NCI-H2029 (cell line): ENCODE measurements around the gene PLEKHA5.
"Not testable (repeated sequence)": the region's sequence is repeated elsewhere in the genome, so short reads cannot be mapped to it uniquely, and the experiment has no call there.

Experiments used
- DNase-seq: peaks from one replicate; lab custom pipeline; 2025; lab: John Stamatoyannopoulos, UW

The PLEKHA5 gene, protein sequence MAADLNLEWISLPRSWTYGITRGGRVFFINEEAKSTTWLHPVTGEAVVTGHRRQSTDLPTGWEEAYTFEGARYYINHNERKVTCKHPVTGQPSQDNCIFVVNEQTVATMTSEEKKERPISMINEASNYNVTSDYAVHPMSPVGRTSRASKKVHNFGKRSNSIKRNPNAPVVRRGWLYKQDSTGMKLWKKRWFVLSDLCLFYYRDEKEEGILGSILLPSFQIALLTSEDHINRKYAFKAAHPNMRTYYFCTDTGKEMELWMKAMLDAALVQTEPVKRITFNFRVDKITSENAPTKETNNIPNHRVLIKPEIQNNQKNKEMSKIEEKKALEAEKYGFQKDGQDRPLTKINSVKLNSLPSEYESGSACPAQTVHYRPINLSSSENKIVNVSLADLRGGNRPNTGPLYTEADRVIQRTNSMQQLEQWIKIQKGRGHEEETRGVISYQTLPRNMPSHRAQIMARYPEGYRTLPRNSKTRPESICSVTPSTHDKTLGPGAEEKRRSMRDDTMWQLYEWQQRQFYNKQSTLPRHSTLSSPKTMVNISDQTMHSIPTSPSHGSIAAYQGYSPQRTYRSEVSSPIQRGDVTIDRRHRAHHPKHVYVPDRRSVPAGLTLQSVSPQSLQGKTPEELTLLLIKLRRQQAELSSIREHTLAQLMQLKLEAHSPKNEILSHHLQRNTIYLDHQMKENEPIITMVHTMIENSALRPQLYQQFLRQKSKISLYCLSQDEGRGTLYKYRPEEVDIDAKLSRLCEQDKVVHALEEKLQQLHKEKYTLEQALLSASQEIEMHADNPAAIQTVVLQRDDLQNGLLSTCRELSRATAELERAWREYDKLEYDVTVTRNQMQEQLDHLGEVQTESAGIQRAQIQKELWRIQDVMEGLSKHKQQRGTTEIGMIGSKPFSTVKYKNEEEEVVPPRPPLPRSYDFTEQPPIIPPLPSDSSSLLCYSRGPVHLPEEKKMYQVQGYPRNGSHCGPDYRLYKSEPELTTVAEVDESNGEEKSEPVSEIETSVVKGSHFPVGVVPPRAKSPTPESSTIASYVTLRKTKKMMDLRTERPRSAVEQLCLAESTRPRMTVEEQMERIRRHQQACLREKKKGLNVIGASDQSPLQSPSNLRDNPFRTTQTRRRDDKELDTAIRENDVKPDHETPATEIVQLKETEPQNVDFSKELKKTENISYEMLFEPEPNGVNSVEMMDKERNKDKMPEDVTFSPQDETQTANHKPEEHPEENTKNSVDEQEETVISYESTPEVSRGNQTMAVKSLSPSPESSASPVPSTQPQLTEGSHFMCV

DNA sequence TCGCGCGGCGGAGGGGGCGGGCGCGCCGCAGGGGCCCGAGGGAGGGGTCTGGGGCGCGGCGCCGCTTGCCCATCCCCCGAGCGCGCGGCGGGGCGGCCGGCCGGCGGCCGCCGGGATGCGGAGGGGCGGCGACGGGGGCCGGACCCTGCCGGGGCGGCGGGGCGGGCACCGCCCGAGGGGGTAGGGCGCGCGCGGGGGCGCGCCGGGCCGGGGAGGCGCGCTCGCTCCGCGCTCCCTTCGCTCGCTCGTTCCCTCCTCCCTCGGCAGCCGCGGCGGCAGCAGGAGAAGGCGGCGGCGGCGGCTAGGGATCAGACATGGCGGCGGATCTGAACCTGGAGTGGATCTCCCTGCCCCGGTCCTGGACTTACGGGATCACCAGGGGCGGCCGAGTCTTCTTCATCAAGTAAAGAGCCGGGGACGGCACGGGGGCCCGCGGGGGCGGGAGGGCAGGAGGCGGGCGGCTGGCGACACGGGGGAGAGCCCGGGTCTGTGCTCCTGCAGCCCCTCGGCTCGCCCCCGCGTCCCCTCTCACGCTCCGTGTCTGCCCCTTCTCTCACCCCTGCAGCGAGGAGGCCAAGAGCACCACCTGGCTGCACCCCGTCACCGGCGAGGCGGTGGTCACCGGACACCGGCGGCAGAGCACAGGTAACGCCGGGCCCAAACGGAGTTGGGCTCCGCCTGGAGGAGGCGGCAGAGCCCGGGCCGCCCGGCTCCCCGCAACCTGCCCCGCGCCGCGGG lies at the start of gene PLEKHA5:
TSS of gene PLEKHA5 (plus strand) at position 248 of the 738 bp plus-strand sequence. CDS start at position 315, 67 bp downstream.
- DNase-seq: peak; percentile 54

DNA sequence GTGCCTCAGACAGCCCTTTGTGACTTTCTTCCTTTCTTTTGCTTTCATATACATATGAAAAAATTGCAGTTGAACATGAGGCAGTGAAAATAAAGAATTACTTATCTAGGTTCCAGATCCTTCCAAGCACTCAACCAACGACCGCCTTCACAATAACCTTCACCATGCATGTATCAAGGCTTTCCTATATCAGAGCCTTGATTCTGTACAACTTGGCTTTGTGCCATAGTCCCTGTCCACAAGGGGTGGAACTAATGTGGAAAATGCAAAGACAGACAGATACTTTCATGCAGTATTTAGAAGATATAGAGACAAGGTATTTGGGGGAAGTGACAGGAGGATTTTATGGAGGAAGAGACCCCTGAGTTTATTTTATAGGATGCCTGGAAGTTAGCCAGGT lies 48.6 kb upstream of the PLEKHA5 start:
- DNase-seq: no peak

DNA sequence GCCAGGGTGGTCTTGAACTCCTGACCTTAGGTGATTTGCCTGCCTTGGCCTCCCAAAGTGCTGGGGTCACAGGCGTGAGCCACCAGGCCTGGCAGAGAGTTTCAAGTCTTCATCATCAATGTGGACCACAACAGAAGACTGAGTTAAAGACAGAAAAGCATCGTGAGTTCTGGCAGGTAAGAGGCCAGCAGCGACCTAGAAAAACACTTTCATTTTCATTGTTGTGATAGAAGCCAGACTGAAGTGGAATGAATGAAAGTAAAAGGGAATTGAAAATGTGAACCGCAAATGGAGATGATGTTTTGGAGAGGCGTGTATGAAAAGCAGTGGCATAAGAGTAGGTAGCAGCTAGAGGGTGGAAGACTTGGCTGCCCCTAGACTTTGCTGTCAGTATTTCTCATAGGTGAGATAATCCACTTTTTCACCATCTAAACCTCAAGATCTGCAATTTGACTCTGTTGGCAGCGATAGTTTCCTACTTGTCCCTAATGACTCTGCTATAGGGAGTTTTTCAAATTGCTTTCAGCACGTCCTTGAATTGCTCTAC lies 47.1 kb upstream of the PLEKHA5 start:
- DNase-seq: no peak

DNA sequence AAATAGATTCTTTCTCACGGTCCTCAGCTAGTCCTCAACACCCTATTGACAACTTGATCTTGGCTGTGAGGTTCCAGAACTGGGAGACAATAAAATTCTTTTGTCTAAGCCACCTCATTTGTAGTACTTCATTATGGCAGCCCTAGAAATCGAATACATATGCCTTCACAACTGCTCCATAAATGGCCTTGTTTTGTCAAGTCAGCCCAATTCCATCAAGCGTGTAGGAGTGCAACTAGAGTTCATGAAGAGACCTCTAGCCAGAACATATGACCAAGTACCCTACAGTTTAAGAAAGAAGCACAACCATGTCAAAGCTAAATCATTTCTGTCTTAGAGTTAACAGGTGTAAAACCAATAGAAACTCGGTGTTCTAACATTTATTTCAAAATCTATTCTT lies 45.0 kb upstream of the PLEKHA5 start:
- DNase-seq: no peak

DNA sequence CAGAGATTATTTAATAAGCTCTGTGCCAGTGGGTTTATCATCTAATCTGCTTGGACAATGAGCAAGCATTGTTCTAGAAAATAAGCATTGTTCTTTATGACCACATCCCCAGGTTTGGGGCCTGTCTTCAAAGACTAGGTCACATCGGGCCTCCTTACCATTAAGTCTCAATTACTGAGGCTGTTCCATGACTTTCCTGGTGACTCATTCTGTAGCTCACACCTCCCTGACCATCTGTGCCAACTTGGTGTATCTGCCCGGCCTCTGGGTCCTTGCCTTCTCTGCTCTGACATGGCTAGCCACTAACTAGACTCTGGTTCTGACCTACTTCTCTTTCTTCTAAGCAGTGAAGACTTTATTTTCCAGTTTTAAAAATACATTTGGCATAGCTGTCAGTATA lies 44.4 kb upstream of the PLEKHA5 start:
- no peak for DNase-seq

DNA sequence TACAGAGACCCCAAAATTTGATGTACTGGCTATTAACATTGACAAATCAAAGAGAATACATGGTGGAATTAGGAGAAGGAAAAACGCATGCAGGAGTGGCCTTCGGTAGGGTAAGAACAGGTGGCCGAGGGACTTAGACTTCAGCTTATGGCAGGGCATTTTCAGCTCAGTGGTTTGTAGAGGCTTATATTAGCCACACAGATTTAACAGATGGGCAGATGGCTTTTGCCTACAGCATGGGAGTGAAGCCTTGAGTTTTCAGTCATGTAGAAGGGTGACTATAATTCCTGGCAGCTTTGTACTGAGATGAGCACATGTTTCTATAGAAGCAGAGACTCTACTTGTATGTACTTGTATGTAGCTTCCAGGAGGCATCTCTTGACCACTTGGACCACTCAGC lies 40.9 kb upstream of the PLEKHA5 start:
- no peak for DNase-seq

DNA sequence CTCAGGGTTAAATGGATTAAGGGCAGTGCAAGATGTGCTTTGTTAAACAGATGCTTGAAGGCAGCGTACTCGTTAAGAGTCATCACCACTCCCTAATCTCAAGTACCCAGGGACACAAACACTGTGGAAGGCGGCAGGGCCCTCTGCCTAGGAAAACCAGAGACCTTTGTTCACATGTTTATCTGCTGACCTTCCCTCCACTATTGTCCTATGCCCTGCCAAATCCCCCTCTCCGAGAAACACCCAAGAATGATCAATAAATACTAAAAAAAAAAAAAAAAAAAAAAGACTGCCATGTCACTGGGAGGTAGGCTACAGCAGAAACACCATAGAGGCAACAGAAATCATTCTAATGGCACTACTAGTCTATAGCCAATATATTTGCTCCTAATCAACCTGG lies 37.1 kb upstream of the PLEKHA5 start:
- not testable (repeated sequence) for DNase-seq

DNA sequence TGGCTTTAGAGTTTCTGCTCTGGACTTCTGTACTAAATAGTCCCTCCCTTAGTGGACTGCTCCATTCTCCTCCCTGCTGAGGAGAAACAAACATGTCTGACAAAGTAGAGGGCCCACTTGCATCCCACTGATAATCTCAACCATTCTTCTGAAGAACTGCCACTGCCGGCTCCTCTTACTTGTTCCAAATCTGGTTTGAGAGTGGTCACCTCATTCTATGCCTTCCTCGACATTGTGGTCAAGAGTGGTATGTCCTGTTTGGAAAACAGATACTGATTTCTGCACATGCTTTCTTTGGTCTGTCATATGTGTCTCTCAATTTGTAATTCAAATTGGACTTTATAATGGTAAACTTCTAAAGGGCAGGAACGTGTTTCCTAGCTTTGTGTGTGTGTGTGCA lies 36.3 kb upstream of the PLEKHA5 start:
- no peak for DNase-seq

DNA sequence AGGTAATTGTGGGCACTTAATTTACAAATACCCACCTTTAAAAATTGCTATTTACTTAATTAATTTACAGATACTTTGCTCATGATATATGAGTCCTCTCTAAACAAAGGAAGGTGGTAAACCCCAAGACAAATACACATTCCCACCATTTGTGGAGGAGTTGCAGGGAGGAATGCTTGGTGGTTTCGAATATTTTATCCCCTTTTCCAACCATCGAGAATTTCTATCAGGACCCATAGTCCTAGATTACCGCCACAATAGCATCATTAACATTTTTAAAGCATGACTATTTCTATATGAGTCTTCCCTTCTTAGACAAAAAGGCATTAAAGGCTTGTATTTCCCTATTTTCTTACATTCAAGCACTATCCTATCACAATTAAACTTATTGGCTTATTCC lies 34.2 kb upstream of the PLEKHA5 start:
- DNase-seq: no peak

DNA sequence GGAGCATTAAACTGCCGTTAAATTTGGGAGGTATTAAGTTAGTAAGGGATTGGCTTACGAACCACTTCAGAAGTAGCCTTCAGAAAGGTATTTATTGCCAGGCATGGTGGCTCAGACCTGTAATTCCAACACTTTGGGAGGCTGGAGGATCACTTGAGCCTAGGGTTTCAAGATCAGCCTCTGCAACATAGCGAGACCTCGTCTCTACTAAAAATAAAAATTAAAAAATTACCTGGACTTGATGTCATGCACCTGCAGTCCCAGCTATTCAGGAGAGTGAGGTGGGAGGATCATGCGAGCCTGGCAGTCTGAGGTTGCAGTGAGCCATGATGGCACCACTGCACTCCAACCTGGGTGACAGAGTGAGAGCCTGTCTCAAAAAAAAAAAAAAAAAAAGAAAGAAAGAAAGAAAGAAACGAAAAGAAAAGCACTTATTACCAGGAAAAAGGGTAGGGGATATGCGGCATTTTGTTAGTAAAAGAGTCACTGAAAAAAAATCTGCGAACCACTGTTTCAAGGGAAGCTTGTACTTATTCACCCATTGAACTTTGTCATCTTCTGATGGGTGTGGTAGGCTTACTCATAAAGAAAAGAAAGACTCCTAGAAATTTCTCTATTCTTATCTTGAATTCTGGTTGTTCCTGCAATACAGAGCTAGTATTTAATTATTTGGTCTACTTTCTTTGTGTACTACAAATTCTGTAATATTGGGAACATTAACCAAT lies 33.6 kb upstream of the PLEKHA5 start:
- DNase-seq: no peak

DNA sequence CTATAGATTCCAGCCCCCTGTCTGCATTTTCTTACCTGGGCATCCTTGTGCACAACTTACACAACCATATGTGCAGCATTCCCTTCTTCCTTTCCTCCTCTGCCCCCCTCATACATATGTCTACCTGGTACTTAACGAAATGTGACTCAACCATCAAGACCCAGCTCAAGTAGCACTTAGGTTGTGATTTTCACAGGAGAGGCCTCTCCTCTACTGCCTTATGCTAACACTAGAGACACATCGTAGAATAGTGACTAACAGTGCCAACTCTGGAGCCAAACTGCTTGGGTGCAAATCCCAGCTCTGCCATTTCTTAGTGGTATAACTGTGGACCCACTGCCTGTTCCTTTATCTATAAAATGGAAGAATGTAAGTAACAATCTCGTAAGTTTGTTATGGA lies 24.1 kb upstream of the PLEKHA5 start:
- DNase-seq: peak; percentile 48

DNA sequence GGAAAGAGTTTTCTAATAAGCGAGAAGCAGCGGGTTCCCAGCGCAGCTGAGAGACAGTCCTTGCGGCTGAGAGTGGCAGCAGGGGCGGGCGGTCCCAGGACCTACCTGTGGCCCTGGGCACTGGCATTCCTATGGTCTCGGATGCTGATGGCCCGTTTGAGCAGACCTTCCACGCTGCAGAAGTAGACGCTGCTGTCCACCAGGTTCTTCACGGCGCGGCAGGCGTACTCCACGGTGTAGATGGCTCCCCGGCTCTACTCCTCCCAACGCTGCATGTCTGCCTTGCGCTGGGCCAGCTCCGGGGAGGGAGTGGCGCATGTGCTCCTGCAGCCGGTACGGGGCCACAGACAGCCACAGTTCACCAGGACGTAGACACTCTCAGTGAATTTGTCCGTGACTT lies 21.8 kb upstream of the PLEKHA5 start:
- DNase-seq: no peak

DNA sequence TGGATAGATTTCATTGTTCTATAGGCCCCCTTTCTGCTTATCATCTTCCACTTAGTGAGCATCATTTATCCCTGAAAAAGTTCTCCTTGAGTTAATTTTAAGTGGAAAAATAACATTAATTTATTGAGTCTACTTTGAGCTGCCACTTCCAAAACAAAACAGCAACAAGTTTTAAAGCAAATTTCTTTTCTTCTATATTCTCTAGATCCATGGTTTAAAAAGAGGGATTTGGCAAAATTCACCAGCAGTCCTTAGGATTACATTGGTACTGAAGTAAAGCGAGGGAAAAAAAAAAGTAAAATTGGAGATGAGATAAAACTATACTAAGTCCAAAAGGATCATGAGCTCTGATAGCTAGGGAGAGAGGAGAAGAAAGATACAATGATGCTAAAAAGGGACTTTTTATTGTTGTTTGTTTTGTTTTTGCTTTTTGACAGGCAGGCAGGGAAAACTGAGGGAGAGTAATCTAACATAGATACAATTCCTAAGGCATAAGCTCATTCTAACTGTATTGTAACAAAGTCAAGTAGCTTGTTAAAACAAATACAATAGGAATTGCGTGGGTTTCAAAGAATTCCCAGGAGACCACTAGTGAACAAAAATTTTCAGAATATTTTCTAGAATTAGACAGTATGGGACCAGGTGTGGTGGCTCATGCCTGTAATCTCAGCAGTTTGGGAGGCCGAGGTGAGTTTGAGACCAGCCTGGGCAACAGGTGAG lies 19.2 kb upstream of the PLEKHA5 start:
- DNase-seq: no peak

DNA sequence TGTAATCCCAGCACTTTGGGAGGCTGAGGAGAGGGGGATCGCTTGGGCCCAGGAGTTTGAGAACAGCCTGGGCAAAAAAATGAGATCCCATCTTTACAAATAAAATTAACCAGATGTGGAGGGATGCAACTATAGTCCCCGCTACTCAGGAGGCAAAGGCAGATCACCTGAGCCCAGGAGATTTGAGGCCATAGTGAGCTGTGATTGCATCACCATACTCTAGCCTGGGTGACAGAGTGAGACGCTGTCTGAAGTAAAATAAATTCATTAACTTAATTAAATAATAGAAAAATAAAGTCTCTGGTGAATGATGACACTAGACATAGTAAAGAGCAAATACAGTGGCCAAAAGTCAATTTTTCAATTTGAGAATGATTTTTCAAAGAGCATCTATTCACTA lies 16.1 kb upstream of the PLEKHA5 start:
- DNase-seq: no peak

DNA sequence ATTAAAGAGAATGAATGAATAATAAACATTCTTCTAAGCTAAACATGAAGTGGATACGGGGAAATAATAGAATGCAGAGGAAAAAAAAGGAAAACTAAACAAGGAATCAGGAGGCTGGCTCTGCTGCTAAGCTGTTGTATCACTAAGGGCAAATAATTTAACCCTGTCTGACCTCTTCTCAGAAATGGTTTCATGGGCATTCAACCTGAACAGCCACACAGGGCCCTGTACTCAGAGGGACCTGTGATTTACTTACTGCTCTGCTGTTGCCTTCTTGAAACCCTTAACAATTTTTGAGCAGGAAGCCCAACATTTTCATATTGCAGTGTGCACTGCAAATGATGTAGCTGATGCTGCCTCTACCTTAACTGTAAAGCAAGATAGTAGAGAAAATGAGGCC lies 14.2 kb upstream of the PLEKHA5 start:
- no peak for DNase-seq

DNA sequence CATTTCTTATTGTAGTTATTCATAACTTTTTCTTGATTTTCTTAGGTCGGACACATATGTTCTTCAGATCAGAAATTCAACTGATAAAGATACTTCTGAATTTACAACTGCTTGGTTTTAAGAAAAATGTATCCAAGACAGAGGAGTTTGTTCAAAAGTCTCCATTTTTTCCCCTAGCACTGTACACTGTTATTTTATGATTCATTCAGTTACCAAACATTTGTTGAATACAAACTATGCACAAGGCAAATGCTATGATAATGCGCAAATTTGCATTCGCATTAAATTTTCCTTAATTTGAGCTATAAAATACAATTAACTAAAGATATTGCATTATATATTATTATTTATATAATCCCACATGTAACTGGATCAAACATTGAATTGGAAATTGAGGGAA lies 10.1 kb upstream of the PLEKHA5 start:
- no peak for DNase-seq

DNA sequence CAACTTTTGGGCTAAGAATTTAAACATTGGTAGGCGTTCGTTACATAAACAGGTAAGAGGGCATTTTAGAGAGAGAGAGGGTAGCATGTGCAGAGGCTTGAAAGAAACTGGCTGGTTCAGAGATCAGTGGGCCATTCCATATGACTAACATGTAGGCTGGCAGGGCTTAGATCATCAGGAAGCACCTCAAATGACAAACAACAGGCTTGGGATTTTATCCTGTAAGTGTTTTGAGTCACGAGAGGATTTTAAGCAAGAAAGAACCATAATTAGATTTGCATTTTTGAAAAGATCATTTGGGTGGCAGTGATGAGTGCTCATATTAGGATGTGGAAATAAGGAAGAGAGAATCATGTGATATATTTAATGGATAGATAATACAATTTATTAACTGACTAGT lies 8.7 kb upstream of the PLEKHA5 start:
- DNase-seq: no peak

DNA sequence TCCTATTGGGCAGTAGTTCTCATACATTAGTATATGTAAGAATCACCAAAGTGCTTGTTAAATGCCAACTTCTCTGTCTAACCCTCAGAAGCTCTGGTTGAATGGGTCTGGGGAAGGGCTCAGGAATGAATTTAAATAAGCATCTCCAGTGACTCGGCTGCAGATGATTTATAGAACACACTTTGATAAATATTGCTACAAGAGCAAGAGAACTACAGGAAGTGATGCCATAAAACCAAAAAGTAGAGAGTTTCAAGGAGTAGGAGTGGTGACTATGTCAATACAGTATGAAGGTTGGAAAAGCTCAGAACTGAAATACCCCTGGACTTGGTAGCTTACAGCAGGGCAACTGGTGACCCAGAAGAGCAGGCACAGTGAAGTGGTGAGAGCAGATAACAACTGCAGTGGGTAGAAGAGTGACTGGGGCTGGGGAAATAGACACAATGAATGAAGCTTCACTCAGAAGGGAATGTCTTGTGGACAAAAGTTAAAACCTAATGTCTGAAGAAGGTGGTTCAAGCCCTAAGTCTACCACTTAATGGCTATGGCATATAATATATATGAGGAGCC lies 8.0 kb upstream of the PLEKHA5 start:
- no peak for DNase-seq

DNA sequence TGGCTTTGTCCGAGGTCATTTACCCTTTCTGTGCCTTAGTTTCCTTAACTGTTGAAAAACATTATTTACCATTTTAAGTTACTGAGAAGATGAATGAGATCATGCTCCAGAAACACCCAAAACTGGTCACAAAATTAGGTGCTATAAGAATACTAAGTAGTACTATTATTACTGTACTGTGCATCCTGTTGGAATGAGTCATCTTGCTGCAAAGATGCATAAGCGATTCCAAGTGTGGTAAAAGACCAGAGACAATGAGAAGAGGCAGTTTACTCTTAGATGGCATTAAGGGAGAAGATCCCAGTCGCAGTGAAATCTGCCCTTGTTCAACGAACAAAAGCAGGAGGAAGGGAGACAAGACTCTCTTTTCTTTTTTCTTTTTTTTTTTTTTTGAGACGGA lies 4.2 kb upstream of the PLEKHA5 start:
- no peak for DNase-seq

DNA sequence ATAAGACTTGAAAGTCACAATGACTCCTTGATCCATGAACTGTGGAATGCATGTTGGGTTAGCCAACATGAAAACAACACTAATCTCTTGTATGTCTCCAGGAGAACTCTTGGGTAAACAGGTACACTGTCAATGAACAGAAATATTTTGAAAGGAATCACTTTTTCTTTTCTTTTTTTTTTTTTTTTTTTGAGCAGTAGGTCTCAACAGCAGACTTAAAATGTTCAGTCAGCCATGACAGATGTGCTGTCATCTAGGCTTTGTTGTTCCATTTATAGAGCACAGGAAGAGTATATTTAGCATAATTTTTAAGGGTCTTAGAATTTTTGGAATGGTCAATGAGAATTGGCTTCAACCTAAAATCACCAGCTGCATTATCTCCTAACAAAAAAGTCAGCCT lies 2.3 kb upstream of the PLEKHA5 start:
- no peak for DNase-seq
